ENCODE results near the gene DMBT1.

DMBT1 gene

DNA sequence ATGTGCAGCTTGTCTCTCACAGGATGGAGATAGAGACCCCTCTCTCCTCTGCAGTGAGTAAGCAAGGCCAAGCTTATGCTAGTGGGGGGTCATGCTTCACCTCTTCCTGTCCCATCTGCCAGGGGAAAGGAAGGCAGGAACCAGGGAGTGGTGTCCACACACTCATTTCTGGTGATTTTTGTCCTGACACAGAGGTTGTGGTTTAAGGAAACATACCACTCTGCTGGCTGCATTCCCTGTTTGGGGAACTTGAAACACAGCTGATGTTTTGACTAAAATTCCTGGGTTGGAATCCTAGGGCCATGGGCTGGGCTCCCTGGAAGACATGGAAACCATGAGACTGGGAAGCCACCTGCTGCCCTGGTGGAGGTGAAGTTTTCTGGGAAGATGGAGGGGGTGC lies 117.7 kb downstream of the DMBT1 start:
- no peak for FAIRE-seq

DNA sequence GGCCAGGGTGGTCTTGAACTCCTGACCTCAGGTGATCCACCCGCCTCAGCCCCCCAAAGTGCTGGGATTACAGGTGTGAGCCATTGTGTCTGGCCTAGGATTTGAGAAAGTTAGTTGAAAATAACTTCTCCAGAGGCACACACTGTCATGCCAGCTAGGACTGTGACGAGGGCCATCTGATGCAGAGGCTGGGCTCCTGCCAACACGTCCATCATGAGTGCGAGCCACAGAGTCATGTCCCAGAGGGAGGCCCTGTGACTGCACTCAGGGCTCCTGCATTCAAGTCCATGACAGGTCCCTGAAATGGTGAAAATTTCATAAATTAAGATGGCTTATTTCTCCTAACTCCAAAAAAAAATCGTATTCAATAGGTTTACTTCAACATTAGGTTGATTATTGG lies 122.0 kb downstream of the DMBT1 start:
- no peak for FAIRE-seq

DNA sequence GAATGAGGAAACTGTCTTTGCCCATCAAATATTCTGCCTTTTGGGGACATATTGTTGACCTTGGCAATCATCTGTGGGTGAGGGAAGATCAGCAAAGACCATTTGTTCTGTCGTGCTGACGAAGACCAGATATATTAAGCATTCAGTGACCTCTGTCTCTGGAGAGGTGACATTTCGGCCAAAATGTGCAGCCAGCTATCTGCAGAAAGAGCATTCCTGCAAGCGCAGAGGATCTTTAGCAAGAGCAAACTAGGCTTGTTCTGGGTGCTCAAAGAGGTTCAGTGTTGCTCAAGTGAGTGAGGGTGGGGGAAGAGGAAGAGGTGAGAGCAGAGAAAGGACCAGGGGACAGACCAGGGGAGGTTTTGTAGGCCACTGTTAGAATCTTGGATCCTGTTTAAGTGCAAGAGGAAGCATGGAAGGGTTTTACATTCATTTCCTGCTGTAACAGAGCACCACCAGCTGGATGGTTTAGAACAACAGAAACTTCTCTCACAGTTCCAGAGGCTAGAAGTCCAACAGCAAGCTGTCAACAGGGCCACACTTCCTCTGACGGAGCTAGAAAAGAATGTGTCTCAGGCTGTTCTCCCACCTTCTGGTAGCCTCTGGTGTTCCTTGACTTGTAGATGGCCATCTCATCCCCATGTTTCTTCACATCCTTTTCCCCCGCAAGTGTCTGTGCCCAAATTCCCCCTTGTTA lies 127.9 kb downstream of the DMBT1 start:
- FAIRE-seq = no peak

DNA sequence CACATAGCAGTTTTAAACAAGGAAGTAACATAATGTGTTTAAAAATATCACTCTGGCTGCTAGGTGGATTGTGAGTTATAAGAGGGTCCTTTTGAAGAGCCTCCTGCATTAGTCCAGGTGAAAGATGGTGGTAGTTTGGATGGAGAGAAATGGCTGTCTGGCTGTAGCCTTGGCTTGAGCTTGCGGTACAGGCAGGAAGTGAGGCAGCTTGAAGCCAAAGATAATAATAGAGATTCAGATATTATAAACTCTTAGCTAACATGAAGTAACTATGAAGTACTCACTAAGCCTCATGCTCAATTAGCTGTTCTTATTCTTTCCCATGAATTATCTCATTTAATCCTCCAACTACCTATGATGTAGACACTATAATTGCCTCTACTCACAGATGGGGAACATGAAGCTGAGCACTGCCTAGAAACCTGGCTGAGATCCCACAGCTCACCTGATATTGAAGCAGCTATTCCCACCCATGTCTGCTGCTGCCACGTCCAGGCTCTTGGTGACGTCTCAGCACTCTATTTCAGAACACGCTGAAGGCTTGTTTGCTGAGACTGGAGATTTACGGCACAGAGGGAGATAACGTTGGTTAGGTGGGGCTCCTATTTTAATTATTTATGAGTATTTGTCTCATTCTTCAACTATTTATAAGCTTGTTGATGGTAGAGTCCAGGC lies 128.7 kb downstream of the DMBT1 start:
- no peak for FAIRE-seq

DNA sequence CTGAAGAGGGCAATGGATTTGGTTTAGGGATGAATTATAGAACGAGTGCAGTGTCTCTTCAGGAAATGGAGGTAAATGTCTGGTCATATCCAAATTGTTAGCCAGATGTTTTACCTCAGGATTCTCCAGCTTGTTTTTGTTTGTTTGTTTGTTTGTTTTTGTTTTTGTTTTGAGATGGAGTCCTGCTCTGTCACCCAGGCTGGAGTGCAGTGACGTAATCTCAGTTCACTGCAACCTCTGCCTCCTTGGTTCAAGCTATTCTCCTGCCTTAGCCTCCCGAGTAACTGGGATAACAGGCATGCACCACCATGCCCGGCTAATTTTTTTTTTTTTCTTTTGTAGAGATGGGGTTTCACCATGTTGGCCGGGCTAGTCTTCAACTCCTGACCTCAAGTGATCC lies 132.2 kb downstream of the DMBT1 start:
- no peak for FAIRE-seq
